GM12892 (cell line): Measurements from ENCODE around the gene SLC6A16.

Experiments
- POLR2A ChIP-seq: IDR thresholded peaks from 2 replicates; pipeline ENCODE4 v1.6.1; 2011; ENCODE audit warnings: low read depth, low read length, control low read depth
- POLR2AphosphoS5 ChIP-seq: IDR thresholded peaks from 2 replicates; pipeline ENCODE4 v1.6.1; 2011; ENCODE audit warnings: low read depth, low read length, control low read depth
- TAF1 ChIP-seq: IDR thresholded peaks from 2 replicates; pipeline ENCODE4 v1.6.1; 2011; ENCODE audit warnings: low read depth, mild to moderate bottlenecking, control low read depth, low read length, borderline replicate concordance

- no peak for TF ChIP-seq POLR2A
- no peak for TF ChIP-seq POLR2AphosphoS5
- TF ChIP-seq TAF1 = no peak
Observed at GRCh38 chr19:49255674-49256073, 69.3 kb downstream of the SLC6A16 start.
